ENCODE data around the gene COL5A3.

Gene COL5A3

DNA sequence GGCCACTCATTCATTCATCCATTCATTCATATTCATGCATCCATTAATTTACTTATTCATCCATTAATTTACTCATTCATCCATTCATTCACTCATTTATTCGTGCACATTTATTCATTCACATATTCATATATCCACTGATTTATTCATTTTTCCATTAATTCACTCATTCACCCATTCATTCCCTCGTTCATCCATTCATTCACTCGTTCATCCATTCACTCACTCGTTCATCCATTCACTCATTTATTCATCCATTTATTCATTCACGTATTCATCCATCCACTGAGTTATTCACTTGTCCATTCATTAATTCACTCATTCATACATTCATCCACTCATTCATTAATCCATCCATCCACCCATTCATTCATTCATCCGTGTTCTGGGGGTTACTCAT is 38.2 kb downstream of the COL5A3 start:
- TF ChIP-seq, protein P1, sequence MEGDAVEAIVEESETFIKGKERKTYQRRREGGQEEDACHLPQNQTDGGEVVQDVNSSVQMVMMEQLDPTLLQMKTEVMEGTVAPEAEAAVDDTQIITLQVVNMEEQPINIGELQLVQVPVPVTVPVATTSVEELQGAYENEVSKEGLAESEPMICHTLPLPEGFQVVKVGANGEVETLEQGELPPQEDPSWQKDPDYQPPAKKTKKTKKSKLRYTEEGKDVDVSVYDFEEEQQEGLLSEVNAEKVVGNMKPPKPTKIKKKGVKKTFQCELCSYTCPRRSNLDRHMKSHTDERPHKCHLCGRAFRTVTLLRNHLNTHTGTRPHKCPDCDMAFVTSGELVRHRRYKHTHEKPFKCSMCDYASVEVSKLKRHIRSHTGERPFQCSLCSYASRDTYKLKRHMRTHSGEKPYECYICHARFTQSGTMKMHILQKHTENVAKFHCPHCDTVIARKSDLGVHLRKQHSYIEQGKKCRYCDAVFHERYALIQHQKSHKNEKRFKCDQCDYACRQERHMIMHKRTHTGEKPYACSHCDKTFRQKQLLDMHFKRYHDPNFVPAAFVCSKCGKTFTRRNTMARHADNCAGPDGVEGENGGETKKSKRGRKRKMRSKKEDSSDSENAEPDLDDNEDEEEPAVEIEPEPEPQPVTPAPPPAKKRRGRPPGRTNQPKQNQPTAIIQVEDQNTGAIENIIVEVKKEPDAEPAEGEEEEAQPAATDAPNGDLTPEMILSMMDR (IDR thresholded peaks at IDR 0.05; ENCODE audit: insufficient read depth, missing control alignments) = no peak
- no peak for FAIRE-seq
- no peak for DNase-seq (ENCODE audit: insufficient read length, low spot score)

DNA sequence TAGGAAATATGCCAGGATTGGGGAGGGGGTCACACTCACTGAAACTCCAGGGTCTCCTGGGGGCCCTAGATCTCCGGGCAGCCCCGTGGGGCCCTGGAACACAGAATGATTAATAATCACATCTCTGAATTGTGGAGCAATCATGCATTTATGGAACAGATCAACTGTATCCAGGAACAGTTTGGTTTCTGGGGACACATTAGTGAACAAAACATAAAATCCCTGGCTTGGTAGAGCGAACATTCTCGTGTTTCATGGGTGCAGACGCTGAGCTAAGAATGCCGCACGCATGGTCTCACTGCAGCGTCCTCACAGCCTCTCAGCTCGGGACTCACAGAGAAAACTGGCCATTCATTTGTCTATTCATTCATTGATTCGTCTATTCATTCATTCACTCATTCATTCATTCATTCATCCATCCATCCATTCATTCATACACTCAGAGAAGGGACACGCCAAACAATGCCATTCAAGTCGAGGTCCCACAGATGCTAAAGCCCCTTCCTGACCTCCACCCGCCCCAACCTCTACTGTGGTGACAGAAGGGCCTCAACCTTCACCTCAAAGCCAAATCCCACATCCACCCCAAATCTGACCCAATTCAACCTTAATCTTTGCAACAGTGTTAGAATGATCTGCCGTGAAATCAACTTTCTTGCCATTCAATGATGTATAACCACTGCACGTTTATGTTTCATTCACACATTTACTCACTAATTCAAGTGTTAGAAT is 39.0 kb downstream of the COL5A3 start:
- DNase-seq (ENCODE audit: insufficient read length, low spot score) = no peak
- TF ChIP-seq, protein P1 (IDR thresholded peaks at IDR 0.05; ENCODE audit: insufficient read depth, missing control alignments) = no peak
- FAIRE-seq = no peak

DNA sequence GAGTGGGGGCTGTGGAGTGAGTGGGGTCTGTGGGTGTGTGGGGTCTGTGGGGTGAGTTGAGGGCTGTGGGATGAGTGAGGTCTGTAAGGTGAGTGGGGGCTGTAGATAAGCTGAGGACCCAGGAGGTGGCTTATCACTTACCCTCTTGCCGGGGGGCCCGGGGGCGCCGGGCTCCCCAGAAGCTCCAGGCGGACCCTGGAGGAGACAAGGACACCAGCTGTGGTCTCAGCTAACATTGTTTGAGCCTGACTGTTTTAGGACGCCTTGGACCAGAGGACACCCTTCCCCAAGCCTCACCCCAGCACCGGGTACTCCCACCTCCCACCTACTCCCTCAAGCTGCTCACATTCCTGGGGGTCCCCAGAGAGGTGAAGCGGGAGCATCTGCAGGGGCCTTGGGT is 39.8 kb downstream of the COL5A3 start:
- TF ChIP-seq, protein P1 (IDR thresholded peaks at IDR 0.05; ENCODE audit: insufficient read depth, missing control alignments) = no peak
- DNase-seq (ENCODE audit: insufficient read length, low spot score) (no peak), FAIRE-seq (no peak)

DNA sequence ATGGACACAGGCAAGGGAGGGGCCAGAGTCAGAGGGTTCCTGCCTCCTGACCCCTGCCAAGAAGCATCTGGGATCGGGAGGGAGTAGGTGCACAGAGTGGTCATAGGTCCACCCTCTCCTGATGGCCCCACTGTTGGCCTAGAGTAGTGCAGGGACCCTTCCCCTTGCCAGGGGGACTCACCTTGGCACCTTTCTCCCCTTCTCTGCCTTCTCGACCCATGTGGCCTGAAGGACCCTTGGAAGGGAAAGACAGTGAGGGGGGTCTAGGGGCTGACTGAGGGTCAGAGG is 40.7 kb downstream of the COL5A3 start:
- no peak for DNase-seq (ENCODE audit: insufficient read length, low spot score)
- FAIRE-seq = no peak
- TF ChIP-seq, protein P1 (IDR thresholded peaks at IDR 0.05; ENCODE audit: insufficient read depth, missing control alignments) = no peak

DNA sequence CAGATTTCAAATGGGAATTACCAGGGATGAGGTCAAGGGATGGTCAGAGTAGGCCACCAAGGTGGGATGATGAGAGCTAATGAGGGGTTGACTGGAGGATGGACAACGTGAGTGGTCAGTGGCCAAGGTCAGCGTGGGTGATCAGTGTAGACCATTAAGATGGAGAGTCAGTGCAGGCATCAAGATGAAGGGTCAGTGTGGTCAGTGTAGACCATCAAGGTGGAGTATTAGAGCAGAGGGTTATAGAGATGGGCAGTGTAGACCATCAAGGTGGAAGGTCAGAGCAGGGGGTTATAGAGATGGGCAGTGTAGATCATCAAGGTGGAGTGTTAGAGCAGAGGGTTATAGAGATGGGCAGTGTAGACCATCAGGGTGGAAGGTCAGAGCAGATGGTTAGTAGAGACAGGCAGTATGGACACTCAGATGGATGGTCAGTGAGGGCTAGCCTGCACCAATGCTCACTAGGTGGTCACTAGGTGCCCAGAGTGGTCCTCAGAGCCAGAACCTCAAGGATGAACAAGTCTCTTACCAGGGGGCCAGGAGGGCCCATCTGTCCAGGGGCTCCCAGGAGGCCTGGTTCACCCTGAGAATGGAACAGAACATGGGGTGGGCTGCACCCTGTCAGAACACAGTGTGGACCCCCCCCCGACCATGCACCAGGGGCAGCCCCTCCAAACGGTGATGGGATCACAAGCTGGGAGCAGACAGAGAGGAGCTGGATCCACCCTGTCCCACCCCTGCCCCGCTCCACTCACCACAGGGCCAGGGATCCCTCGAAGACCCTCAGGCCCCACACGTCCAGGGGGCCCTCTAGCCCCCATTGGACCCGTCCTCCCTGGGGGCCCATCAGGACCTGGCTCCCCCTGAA is 41.2 kb downstream of the COL5A3 start:
- TF ChIP-seq, protein P1 (IDR thresholded peaks at IDR 0.05; ENCODE audit: insufficient read depth, missing control alignments) = no peak
- FAIRE-seq (no peak), DNase-seq (ENCODE audit: insufficient read length, low spot score) (no peak)

DNA sequence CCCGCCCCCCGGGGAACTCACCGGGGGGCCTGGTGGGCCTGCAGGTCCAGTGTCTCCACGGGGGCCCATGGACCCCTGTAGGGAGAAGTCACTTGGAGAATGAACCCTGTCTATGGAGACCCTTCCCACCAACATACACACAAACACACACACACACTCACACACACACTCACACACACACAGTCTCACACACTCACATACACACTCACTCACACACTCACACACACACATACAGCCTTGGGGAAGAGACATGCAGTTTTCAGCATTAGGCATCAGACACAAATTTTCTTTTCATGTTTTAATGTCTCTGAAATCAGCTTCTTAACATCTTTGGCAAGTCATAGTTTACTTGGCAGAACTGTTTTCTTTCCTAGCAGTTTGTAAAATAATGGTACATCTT is 43.0 kb downstream of the COL5A3 start:
- TF ChIP-seq, protein P1 (IDR thresholded peaks at IDR 0.05; ENCODE audit: insufficient read depth, missing control alignments) = no peak
- DNase-seq (ENCODE audit: insufficient read length, low spot score) (no peak), FAIRE-seq (no peak)

DNA sequence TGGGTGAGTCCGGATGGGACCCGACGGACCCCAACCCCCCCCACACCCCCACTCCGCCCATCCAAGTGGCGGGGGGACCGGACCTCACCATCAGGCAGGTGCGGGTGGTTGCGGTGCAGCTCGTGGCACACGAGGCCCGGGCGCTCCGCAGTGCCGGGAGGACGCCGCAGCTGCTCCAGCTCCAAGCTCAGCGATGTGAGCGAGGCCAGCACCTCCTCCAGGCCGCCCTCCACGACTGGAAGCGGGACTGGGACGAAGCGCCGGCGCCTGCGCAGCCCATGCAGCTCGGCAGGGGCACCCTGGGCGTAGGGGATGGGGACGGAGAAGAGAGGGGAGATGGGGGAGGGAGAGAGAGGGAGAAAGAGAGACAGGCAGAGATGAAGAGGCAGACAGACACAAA is 43.9 kb downstream of the COL5A3 start:
- DNase-seq (ENCODE audit: insufficient read length, low spot score) (no peak), FAIRE-seq (no peak)
- TF ChIP-seq, protein P1 (IDR thresholded peaks at IDR 0.05; ENCODE audit: insufficient read depth, missing control alignments) = no peak

Measured in D721Med (cell line).